Measurements from ENCODE around the gene SF1. TPM values are rescaled to one million over a fixed set of nuclear protein-coding genes. Genes with fewer than 3 reads are reported as not detected.

The SF1 gene
- polyA plus RNA-seq, 1 experiment = 56.8 TPM

- CTCF ChIA-PET = no interaction called here
- Histone ChIP-seq H3K27ac (ENCODE audit: low read depth, low read length) (no peak overlapping the region), H3K9me3 (ENCODE audit: control insufficient read depth, insufficient read depth, low read length) (no peaks in the 10 kb centered on the region), H3K27me3 (ENCODE audit: control insufficient read depth, insufficient read depth, low read length) (no peaks in the 10 kb centered on the region), H3K4me3 (ENCODE audit: low read depth, low read length) (no peak overlapping the region)
- POLR2A ChIA-PET = interaction anchor here (0.7 kb wide), 1 partner anchor 126 kb away, joined by 3 read pairs; no protein-coding TSS in a partner anchor
- DNase-seq (ENCODE audit: low read depth, low spot score) = no peak
- no peak for TF ChIP-seq CTCF (IDR thresholded peaks at IDR 0.05; ENCODE audit: low read depth, low read length)
Measured at GRCh38 chr11:64765851-64766665, 12.3 kb downstream of the SF1 start.

GRCh38 chr11:64765291-64765850 is 13.0 kb downstream of the SF1 start:
- CTCF ChIA-PET = interaction anchor here (1.0 kb wide), 1 partner anchor 11 kb away, joined by 3 read pairs; no protein-coding TSS in a partner anchor
- DNase-seq (ENCODE audit: low read depth, low spot score) = no peak
- no peak overlapping the region for H3K27ac ChIP-seq (ENCODE audit: low read depth, low read length)
- POLR2A ChIA-PET = interaction anchor here (0.7 kb wide), 1 partner anchor 126 kb away, joined by 3 read pairs; no protein-coding TSS in a partner anchor
- H3K9me3 ChIP-seq (ENCODE audit: control insufficient read depth, insufficient read depth, low read length) = no peaks in the 10 kb centered on the region
- peak; percentile 27 for TF ChIP-seq CTCF (IDR thresholded peaks at IDR 0.05; ENCODE audit: low read depth, low read length)
- no peaks in the 10 kb centered on the region for H3K27me3 ChIP-seq (ENCODE audit: control insufficient read depth, insufficient read depth, low read length)
- H3K4me3 ChIP-seq (ENCODE audit: low read depth, low read length) = no peak overlapping the region

GRCh38 chr11:64764753-64765152 is 13.6 kb downstream of the SF1 start:
- no peak overlapping the region for H3K4me3 ChIP-seq (ENCODE audit: low read depth, low read length)
- H3K27ac ChIP-seq (ENCODE audit: low read depth, low read length) = peak overlapping the region; percentile 39
- DNase-seq (ENCODE audit: low read depth, low spot score) = no peak
- H3K27me3 ChIP-seq (ENCODE audit: control insufficient read depth, insufficient read depth, low read length) = no peaks in the 10 kb centered on the region
- CTCF ChIA-PET = interaction anchor here (1.0 to 2.0 kb wide), 2 partner anchors 10 to 12 kb away, joined by 3 to 4 read pairs; no protein-coding TSS in a partner anchor
- no peak for TF ChIP-seq CTCF (IDR thresholded peaks at IDR 0.05; ENCODE audit: low read depth, low read length)
- POLR2A ChIA-PET = no interaction called here
- H3K9me3 ChIP-seq (ENCODE audit: control insufficient read depth, insufficient read depth, low read length) = no peaks in the 10 kb centered on the region

- no peaks in the 10 kb centered on the region for H3K9me3 ChIP-seq (ENCODE audit: control insufficient read depth, insufficient read depth, low read length)
- no peak for DNase-seq (ENCODE audit: low read depth, low spot score)
- no peak overlapping the region for H3K4me3 ChIP-seq (ENCODE audit: low read depth, low read length)
- no peaks in the 10 kb centered on the region for H3K27me3 ChIP-seq (ENCODE audit: control insufficient read depth, insufficient read depth, low read length)
- CTCF ChIA-PET = interaction anchor here (1.5 to 2.0 kb wide), 2 partner anchors 11 to 75 kb away, joined by 3 to 4 read pairs; no protein-coding TSS in a partner anchor
- TF ChIP-seq CTCF (IDR thresholded peaks at IDR 0.05; ENCODE audit: low read depth, low read length) = no peak
- peak overlapping the region; percentile 53 for H3K27ac ChIP-seq (ENCODE audit: low read depth, low read length)
- POLR2A ChIA-PET = interaction anchor here (1.3 kb wide), 1 partner anchor 14 kb away, joined by 6 read pairs; the partner anchor contains the start of gene SF1
Measured at GRCh38 chr11:64764040-64764611, 14.2 kb downstream of the SF1 start.
